ENCODE data around the gene TSPYL1. TPM values are rescaled to one million over a fixed set of nuclear protein-coding genes. Genes with fewer than 3 reads are reported as not detected.

TSPYL1 gene
- total and polyA plus RNA-seq, 9 donors = 39.2 to 155 (median 99.0) TPM

GRCh38 chr6:116298273-116298672 is 18.5 kb upstream of the TSPYL1 start:
- no peaks in the 10 kb centered on the region for H3K36me3 ChIP-seq
- WGBS, 3 donors = 94 to 97% (median 95%) methylated on average over 3 of the region's 3 CpGs
- peaks cover 2% of the 10 kb centered on the region for H3K4me1 ChIP-seq (ENCODE audit: insufficient read depth)
- no peaks in the 10 kb centered on the region for H3K9me3 ChIP-seq
- no peak overlapping the region for H3K4me3 ChIP-seq
- no peaks in the 10 kb centered on the region for H3K27me3 ChIP-seq
- H3K27ac ChIP-seq = no peak overlapping the region
- no peak for DNase-seq
- intact Hi-C loops (cut with DNase I) = no loop called here
- TF ChIP-seq CTCF (IDR thresholded peaks at IDR 0.05) (no peak), POLR2A (IDR thresholded peaks at IDR 0.05) (no peak), EP300 (IDR thresholded peaks at IDR 0.05) (no peak)

GRCh38 chr6:116292553-116292952 is 12.8 kb upstream of the TSPYL1 start:
- Histone ChIP-seq H3K36me3 (no peaks in the 10 kb centered on the region), H3K4me3 (no peak overlapping the region), H3K9me3 (no peaks in the 10 kb centered on the region), H3K27ac (no peak overlapping the region), H3K4me1 (ENCODE audit: insufficient read depth) (no peaks in the 10 kb centered on the region), H3K27me3 (no peaks in the 10 kb centered on the region)
- TF ChIP-seq EP300 (IDR thresholded peaks at IDR 0.05) (no peak), POLR2A (IDR thresholded peaks at IDR 0.05) (no peak), CTCF (IDR thresholded peaks at IDR 0.05) (no peak)
- intact Hi-C loops (cut with DNase I) = no loop called here
- 96 to 98% (median 97%) methylated on average over 1 of the region's 1 CpG for WGBS, 3 donors
- DNase-seq = no peak

- TF ChIP-seq POLR2A (IDR thresholded peaks at IDR 0.05) (no peak), EP300 (IDR thresholded peaks at IDR 0.05) (no peak)
- Histone ChIP-seq H3K4me1 (ENCODE audit: insufficient read depth) (no peaks in the 10 kb centered on the region), H3K27ac (no peak overlapping the region), H3K36me3 (no peaks in the 10 kb centered on the region), H3K4me3 (no peak overlapping the region), H3K27me3 (no peaks in the 10 kb centered on the region), H3K9me3 (no peaks in the 10 kb centered on the region)
- intact Hi-C loops (cut with DNase I) = no loop called here
- 85 to 91% (median 87%) methylated on average over 4 of the region's 4 CpGs for WGBS, 3 donors
- DNase-seq = no peak
Observed at GRCh38 chr6:116291701-116292396, 12.1 kb upstream of the TSPYL1 start.

GRCh38 chr6:116290799-116291198 is 11.1 kb upstream of the TSPYL1 start:
- TF ChIP-seq POLR2A (IDR thresholded peaks at IDR 0.05) = no peak
- no peak for TF ChIP-seq EP300 (IDR thresholded peaks at IDR 0.05)
- no peak for TF ChIP-seq CTCF (IDR thresholded peaks at IDR 0.05)
- Histone ChIP-seq H3K9me3 (no peaks in the 10 kb centered on the region), H3K4me1 (ENCODE audit: insufficient read depth) (no peaks in the 10 kb centered on the region), H3K27me3 (no peaks in the 10 kb centered on the region), H3K36me3 (no peaks in the 10 kb centered on the region), H3K4me3 (no peak overlapping the region), H3K27ac (no peak overlapping the region)
- intact Hi-C loops (cut with DNase I) = no loop called here
- no peak for DNase-seq
- WGBS, 3 donors = 93% methylated on average over 2 of the region's 2 CpGs

- Histone ChIP-seq H3K36me3 (no peaks in the 10 kb centered on the region), H3K27ac (no peak overlapping the region), H3K9me3 (no peaks in the 10 kb centered on the region), H3K4me1 (ENCODE audit: insufficient read depth) (no peaks in the 10 kb centered on the region), H3K27me3 (no peaks in the 10 kb centered on the region), H3K4me3 (no peak overlapping the region)
- 81 to 85% (median 85%) methylated on average over 2 of the region's 2 CpGs for WGBS, 3 donors
- intact Hi-C loops (cut with DNase I) = loop anchor here in 1 of 4 donors (10.0 kb wide), 1 partner anchor 155 kb away; no protein-coding TSS in a partner anchor
- TF ChIP-seq CTCF (IDR thresholded peaks at IDR 0.05) = no peak
- TF ChIP-seq EP300 (IDR thresholded peaks at IDR 0.05) = no peak
- TF ChIP-seq POLR2A (IDR thresholded peaks at IDR 0.05) = no peak
- DNase-seq = no peak
Observed at GRCh38 chr6:116289876-116290275, 10.1 kb upstream of the TSPYL1 start.

Data from ovary (tissue), 9 donors.